Fibroblast of peridontal ligament (primary cell): Measurements from ENCODE around the gene KCNV2.
A peak's percentile ranks its signal among the peaks of the same experiment; 100 is the strongest.
"Not testable (repeated sequence)": the region's sequence is repeated elsewhere in the genome, so short reads cannot be mapped to it uniquely, and the experiment has no call there.

Experiments used
- DNase-seq: peaks from one replicate; pipeline ENCODE4 v3.0.0-alpha.2; 2010; ENCODE audit errors: extremely low read depth

KCNV2 gene

GRCh38 chr9:2717385-2717784, at the start of gene KCNV2:
Gene KCNV2 (plus strand): TSS chr9:2717510. CDS start chr9:2717740, 230 bp downstream.
- DNase-seq, result no peak

GRCh38 chr9:2673161-2673560, 44.1 kb upstream of the KCNV2 start:
- no peak for DNase-seq

DNA sequence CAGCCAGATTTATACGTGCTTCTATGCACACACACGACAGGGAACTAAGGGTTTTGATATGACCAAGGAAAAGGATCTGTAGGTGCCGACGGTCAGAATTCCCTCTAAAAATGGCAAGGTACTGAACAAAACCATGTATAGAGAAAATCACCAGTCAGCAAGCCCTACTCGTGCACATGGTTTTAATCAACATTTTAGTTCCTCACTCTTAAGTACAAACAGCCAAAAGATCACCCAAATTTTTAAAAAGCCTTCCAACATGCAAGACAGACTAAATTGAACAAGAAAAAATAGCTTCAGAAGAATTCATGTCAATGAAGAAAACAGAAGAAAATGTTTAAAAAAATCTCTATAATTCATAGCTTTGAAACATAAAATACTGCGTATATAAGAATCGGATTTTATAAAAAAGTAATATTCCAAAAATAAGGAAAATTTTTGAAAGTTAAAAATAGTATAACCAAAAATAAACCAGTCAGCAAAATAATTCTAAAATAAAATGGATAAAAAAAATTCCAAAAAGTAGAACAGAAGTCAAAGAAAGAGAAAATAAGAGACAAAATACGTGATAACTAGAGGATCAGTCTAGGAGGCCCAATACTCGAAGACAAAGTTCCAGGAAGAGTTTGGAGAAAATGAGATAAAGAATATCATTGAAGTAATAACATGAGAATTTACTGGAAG, 43.0 kb upstream of the KCNV2 start:
- peak; percentile 50 for DNase-seq

- DNase-seq, result no peak
Measured at GRCh38 chr9:2675834-2676233, 41.5 kb upstream of the KCNV2 start.

DNA sequence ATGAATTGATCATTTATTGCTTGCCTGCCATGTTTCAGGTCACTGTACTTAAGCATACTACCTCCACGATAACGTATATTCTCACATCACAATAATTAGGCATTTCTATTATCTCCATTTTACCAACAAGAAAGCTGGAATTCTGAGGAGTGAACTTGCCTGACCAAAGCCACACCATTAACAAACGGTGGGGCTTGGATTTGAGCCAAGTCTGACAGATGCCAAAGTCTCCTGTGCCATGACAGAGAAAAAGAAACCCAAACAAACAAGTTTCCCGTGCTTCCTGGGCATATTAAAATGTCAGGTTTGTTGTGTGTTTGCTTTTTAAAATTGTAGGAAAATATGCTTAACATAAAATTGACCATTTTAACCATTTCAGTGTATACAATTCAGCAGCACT, 40.8 kb upstream of the KCNV2 start:
- no peak for DNase-seq

DNA sequence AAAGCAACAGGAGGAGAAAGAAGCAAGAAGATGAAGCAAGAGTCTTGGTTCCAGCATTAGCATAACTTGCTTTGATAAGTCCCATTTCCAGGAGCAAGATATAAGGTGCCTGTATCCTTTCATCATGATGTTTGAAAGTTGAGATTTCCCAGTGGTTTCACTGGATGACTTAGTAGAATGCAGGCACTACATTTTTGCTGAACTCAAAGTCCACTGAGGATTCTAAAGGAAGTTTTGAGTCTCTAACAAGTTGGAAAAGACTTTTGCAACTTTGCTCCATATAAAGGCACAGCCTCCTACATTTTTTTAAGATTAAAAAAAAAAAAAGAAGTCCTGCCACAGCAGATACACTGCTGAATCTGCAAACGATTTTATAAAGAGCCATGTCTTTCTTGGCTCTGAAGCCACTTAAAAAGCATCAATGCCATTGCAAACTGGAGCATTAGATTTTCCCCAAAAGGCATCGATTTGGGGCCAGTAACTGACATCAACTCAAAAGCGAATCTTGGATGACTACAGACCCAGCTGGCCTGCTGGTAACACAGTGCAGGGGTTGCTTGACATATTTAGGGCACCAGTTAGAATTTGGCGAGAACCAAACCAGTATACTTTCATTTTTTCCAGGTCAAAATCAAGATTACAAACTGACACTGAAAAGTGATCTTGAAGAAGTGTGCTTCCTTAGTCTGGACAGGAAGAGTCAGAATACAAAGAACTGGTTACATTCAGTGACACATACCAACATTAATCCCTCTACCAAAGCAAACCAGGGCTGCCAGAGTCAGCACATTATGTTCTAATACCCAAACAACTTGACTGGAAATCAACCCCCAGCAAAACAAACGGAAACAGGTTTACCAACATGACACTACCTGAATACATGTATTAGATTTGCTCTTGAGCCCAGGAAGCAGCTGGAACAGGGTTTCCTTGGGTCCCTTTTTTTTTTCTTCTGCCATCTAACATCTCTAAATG, 39.1 kb upstream of the KCNV2 start:
- peak; percentile 11 for DNase-seq

- DNase-seq, result no peak
Measured at GRCh38 chr9:2679011-2679410, 38.3 kb upstream of the KCNV2 start.

DNA sequence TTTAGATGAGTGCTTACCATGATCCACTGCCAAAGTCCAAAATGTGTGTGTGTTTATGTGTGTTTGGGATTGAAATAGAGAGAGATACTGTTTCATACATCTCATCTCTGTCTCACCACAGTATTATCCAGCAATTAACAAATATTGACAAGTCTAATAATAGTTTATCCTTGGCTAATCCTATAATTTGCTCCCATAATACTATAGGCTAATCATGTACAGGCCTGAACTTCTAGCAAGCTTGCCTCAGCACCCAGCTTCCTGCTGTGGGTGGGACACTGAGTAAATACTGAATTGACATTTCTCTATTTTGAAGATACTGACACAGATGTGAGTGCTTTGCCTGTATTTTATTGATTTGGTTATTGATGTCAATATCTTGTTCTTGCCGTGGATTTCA, 35.3 kb upstream of the KCNV2 start:
- no peak for DNase-seq

- DNase-seq, result no peak
Measured at GRCh38 chr9:2686911-2687310, 30.4 kb upstream of the KCNV2 start.

DNA sequence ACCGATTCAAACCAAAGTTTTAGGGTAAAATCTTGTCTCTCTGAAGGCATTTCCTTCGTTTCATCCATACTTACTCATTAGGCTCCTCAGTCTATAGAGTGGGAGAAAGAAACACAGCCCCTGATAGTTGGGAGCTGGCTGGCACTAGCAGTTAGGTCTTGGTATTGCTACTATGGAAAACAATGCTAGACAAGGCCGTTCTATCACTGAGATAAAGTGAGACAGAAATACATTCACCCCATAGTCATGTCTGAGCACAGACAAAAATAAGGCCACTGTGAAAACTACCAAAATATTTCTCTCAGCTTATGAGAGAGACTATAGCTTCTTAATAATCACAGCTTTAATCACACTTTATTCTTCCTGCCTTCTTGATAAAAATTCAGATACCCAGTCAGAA, 28.7 kb upstream of the KCNV2 start:
- no peak for DNase-seq

DNA sequence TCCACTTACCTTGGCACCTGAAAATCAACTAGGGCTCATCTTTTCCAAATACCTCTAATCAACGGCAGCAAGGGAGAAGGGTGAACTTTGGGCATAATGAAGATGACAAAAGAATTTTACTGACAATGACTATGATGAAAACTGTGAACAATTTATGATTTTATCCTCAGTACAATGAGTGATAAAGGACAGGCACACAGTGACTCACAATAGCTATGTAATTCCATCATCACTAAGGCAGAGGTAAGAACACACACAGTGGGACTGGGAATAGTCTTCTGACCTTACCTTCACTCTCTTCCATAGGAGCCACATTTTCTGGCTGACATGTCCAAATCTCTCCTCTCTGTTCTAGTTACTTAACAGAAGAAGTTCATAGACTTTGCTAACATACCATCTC, 26.1 kb upstream of the KCNV2 start:
- DNase-seq, result no peak

DNA sequence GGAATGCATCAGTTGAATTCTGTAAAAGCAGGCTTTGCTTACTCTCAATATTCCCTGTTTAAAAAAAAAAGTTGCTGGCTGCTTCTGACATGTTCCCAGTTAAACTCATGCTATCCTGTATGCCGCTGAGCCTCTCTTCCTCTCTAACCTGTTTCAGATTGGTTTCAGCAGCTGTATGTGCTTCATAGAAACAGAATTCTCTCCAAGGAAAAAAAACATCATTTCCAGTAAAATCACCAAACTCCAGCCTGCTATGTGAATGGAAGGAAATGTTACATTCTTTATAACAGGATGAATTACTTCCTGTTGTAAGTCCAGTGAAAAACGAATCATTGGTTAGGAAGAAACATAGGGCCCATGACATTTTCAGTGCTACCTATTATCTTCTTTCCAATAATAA, 25.7 kb upstream of the KCNV2 start:
- no peak for DNase-seq

DNA sequence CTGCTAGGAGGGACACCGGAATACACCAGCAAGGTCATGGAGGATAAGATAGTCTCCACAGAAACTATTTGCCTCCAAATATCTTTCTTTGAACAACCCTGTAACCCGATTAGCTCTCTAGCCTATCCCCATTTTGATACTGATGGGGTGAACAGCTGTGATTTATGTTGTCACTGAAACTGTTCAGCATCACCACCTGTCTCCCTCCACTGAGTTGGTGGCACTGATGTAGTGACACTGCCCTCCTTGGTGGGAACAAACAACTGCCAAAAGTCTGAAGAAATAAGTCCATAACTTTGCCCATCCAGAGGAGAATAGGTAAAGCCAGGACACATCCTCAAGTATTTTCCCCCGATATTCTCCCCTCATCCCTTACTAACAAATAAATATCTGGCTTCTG, 24.3 kb upstream of the KCNV2 start:
- no peak for DNase-seq

DNA sequence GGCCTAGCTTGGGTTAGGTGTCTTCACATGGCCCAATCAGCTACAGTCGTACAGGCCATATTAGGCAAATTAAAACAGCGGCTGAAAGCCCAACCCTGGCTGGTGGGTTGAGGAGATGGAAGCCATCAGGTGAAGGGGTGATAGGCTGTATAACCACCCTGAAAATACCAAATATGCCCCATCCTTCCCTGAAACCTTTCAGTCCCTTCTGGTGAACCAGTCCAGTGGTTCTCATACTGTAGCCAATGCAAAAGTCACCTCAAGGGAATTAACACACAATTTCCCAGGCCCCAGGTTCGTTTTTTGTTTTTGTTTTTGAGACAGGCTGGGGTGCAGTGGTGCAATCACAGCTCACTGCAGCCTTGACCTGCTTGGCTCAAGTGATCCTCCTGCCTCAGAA, 19.8 kb upstream of the KCNV2 start:
- DNase-seq, result no peak

DNA sequence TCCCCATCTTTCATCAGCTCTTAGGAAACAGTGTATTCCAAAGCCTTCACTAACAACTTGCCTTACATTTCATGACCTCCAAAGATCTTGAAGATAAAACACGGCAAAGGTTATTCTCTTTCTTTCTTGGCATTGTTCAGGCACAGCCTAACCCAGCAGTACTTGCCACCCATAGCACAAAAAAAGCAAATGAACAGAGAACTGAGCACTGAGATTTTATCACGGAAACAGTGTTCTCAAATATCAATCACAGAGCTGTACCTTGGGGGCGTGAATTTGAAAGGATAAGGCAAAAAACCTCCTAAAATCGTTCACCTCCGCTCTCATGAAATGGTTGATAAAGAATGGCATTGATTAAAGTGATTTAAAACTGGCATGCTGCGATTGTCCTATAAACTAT, 16.9 kb upstream of the KCNV2 start:
- DNase-seq, result no peak

DNA sequence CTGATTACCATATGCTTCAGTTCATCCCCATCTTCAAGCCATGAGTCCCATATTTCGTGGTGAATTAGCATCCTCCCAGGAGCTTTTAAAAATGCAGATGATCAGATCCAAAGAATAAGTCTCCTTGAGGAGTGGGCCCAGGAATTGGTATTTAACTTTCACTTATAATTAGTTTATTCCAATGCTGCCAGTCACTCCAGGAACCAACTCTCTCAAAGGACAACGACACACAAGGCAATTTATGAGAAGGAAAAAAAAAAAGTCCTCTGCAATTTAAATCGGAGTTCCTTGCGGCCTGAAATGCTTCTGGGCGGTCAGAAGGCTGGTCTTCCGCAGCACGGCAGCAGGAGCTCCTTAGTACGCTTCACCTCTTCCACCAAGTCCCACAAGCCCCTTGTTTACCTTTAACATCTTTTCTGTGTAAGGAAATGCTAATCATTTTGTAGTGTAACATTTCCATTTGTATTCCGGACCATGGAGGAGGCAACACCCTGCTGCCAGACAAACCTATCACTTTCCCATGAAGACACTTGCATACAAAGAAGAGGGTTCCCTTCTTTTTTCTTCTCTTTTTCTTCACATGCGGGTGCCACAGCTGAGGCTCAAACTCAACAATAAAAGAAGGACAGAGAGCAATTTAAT, 16.3 kb upstream of the KCNV2 start:
- DNase-seq, result no peak

DNA sequence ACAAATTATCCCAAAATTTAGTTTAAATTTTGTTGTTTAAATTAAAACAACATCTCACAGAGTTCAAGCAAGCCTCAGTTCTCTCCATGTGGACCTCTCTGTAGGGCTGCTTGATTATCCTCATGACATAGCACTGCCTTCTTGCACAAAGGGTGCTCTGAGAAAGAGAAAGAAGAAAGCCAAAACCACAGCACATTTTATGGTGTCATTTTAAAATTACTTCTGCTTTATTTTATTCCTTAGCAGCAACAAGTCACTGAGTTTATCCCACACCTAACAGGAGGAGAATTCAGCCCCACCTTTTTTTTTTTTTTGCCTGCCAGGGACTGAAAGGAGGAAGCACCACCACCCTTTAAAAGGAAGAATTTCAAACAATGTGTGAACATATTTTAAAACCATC, 12.8 kb upstream of the KCNV2 start:
- peak; percentile 6 for DNase-seq

- not testable (repeated sequence) for DNase-seq
Measured at GRCh38 chr9:2707256-2707655, 10.1 kb upstream of the KCNV2 start.

DNA sequence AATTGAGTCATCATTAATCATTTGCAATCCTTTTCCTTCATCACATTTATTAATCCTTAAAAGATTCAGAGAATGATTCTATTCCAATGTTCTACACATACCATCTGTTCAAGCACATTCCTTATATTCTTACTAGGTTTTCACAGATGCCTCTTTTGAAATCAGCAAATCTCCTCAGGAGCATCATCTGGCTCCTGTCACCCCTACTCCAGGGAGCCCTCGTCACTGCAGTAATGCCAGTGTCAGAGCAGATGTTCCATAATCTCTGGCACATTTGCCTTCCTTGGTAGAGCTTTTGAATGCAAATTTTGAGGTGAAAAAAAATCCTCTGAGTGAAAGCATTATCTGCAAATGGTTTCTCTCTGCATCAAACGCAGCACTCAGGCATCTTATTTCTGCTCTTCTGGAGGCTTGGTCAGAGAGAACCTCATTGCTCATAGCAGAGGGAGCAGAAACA, 7.6 kb upstream of the KCNV2 start:
- no peak for DNase-seq

- DNase-seq, result no peak
Measured at GRCh38 chr9:2711716-2712115, 5.6 kb upstream of the KCNV2 start.

- DNase-seq, result no peak
Measured at GRCh38 chr9:2718001-2718697, 839 bp downstream of the KCNV2 start.

DNA sequence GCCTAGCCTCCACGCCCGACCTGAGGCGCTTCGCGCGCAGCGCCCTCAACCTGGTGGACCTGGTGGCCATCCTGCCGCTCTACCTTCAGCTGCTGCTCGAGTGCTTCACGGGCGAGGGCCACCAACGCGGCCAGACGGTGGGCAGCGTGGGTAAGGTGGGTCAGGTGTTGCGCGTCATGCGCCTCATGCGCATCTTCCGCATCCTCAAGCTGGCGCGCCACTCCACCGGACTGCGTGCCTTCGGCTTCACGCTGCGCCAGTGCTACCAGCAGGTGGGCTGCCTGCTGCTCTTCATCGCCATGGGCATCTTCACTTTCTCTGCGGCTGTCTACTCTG, 1.4 kb downstream of the KCNV2 start:
- no peak for DNase-seq
